Measurements from ENCODE around the gene SPOCK1.

SPOCK1 gene

DNA sequence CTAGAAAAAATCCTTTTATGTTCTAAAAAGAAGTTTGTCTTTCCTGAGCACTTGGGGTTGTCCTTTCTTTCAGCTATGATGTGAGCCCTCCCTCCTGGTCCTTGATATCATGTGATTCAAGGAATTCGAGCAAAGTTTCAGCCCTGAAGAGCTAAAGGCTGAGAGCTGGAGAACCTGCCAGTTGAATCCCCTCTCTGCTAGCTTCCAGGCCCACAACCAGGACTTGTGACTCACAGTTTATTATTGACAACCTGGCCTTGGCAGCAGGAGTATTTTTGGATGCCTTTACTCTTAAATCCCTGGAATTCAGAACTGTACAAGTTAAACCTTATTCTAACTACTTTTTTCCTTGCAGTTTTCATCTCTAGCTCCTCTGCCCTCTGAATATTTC, 182.8 kb downstream of the SPOCK1 start:
- no peak for DNase-seq (ENCODE audit: low read depth in 1 of 2, low spot score in 1 of 2)
- Histone ChIP-seq H3K4me3 (replicated peaks; ENCODE audit: insufficient read depth, low read length) (no peak overlapping the region), H3K27ac (replicated peaks) (no peak overlapping the region), H3K27me3 (ENCODE audit: insufficient read depth, poor library complexity, severe bottlenecking) (no peaks in the 10 kb centered on the region)
- TF ChIP-seq POLR2AphosphoS5 (IDR thresholded peaks at IDR 0.05; ENCODE audit: low read depth) (no peak), REST (IDR thresholded peaks at IDR 0.05; ENCODE audit: insufficient replicate concordance, low read depth) (no peak), SPI1 (IDR thresholded peaks at IDR 0.05; ENCODE audit: borderline replicate concordance, low read depth) (no peak)
- TF ChIP-seq, protein P1, sequence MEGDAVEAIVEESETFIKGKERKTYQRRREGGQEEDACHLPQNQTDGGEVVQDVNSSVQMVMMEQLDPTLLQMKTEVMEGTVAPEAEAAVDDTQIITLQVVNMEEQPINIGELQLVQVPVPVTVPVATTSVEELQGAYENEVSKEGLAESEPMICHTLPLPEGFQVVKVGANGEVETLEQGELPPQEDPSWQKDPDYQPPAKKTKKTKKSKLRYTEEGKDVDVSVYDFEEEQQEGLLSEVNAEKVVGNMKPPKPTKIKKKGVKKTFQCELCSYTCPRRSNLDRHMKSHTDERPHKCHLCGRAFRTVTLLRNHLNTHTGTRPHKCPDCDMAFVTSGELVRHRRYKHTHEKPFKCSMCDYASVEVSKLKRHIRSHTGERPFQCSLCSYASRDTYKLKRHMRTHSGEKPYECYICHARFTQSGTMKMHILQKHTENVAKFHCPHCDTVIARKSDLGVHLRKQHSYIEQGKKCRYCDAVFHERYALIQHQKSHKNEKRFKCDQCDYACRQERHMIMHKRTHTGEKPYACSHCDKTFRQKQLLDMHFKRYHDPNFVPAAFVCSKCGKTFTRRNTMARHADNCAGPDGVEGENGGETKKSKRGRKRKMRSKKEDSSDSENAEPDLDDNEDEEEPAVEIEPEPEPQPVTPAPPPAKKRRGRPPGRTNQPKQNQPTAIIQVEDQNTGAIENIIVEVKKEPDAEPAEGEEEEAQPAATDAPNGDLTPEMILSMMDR (IDR thresholded peaks at IDR 0.05; ENCODE audit: insufficient read depth, low read length), result no peak

GRCh38 chr5:137315534-137316345, 183.4 kb downstream of the SPOCK1 start:
- TF ChIP-seq SPI1 (IDR thresholded peaks at IDR 0.05; ENCODE audit: borderline replicate concordance, low read depth) (no peak), REST (IDR thresholded peaks at IDR 0.05; ENCODE audit: insufficient replicate concordance, low read depth) (no peak)
- TF ChIP-seq, protein P1 (IDR thresholded peaks at IDR 0.05; ENCODE audit: insufficient read depth, low read length), result no peak
- Histone ChIP-seq H3K4me3 (replicated peaks; ENCODE audit: insufficient read depth, low read length) (no peak overlapping the region), H3K27me3 (ENCODE audit: insufficient read depth, poor library complexity, severe bottlenecking) (no peaks in the 10 kb centered on the region), H3K27ac (replicated peaks) (no peak overlapping the region)
- DNase-seq (ENCODE audit: low read depth in 1 of 2, low spot score in 1 of 2), result no peak

DNA sequence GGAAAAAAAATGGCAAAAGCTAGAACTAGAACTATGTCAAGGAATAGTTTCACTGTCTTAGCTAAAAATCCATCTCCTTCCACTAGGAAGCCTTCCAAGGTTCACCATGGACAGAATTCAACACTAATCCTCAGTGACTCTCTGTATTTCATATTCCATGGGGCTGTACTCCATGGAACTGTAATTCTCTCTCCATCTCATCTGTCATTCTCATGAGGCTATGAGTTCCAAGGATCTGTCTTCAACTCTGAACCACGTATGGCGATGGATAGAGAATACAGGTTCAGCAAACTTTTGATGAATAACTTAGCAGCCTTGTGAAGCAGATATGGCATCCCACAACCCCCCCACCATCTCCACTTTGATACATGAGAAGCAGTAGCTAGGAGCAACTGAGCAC, 184.0 kb downstream of the SPOCK1 start:
- H3K4me3 ChIP-seq (replicated peaks; ENCODE audit: insufficient read depth, low read length), result no peak overlapping the region
- H3K27ac ChIP-seq (replicated peaks), result no peak overlapping the region
- H3K27me3 ChIP-seq (ENCODE audit: insufficient read depth, poor library complexity, severe bottlenecking), result no peaks in the 10 kb centered on the region
- no peak for DNase-seq (ENCODE audit: low read depth in 1 of 2, low spot score in 1 of 2)
- TF ChIP-seq SPI1 (IDR thresholded peaks at IDR 0.05; ENCODE audit: borderline replicate concordance, low read depth) (no peak), GABPA (IDR thresholded peaks at IDR 0.05; ENCODE audit: low read depth) (no peak), POLR2AphosphoS5 (IDR thresholded peaks at IDR 0.05; ENCODE audit: low read depth) (no peak), REST (IDR thresholded peaks at IDR 0.05; ENCODE audit: insufficient replicate concordance, low read depth) (no peak)
- TF ChIP-seq, protein P1 (IDR thresholded peaks at IDR 0.05; ENCODE audit: insufficient read depth, low read length), result no peak

All from HL-60 (cell line).